GM18508 (cell line): ENCODE data around the gene ENPEP.
"Not testable (repeated sequence)": the region's sequence is repeated elsewhere in the genome, so short reads cannot be mapped to it uniquely, and the experiment has no call there.

Experiments
- ATAC-seq: cut with Tn5 transposase; IDR thresholded peaks from one replicate; pipeline ENCODE4 v1.9.1; 2021; ENCODE audit warnings: moderate number of reproducible peaks; ENCODE audit not compliant: insufficient read depth, unreplicated experiment

The ENPEP gene

GRCh38 chr4:110483516-110483915 lies 7.6 kb downstream of the ENPEP start:
- ATAC-seq = no peak

- peak; percentile 99 for ATAC-seq
Measured at GRCh38 chr4:110484029-110484428, 8.1 kb downstream of the ENPEP start.

- no peak for ATAC-seq
Measured at GRCh38 chr4:110484767-110485166, 8.8 kb downstream of the ENPEP start.

GRCh38 chr4:110485452-110485851 lies 9.5 kb downstream of the ENPEP start:
- no peak for ATAC-seq

GRCh38 chr4:110486256-110486655 lies 10.3 kb downstream of the ENPEP start:
- no peak for ATAC-seq

- not testable (repeated sequence) for ATAC-seq
Measured at GRCh38 chr4:110486850-110487249, 10.9 kb downstream of the ENPEP start.

GRCh38 chr4:110487873-110488272 lies 11.9 kb downstream of the ENPEP start:
- ATAC-seq = no peak

DNA sequence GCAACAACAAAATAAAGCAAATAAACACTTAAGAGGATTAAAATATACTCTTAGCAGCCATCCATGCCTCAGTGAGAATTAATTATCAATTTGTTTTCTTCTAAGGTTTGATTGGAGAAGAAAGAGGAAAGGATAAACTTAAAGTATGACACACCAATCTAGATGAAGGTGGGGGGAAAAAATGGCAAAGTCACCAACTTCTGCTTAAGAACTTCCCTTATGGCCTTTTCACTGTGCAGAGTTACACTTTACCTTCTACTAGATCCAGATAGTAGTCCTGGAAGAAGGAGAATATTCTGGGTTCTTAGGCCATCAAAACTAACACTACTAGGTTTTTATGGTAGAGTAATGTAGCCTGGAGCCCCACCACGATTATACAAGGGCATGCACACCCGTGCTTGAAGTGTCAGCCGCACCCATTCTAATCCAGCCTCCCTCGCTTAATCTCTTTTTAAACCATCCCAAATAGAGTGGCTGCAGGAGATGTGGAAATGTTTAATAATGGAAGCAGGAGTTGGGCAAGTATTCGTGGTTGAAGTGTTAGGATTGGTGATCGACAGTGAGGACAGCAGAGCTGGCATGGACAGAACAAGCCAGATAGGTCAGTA lies 14.1 kb downstream of the ENPEP start:
- ATAC-seq = no peak

DNA sequence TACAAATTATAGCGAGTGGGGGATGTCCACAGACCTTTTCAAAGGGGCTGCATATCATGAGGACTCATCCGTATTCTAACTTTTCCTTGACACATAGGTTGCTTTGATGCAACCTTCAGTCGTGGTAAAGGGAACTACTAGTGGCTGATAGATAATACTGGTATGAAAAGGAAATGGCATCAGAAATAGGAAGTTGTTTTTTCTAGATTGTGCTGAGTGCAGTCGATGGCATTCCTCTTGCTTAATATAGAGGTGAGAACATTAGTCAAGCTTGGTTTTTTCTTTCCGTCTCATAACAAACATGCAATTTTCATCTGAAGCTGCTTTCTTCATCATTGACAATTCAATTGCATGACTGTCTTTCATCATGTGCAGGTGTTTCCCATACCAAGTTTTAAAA lies 16.6 kb downstream of the ENPEP start:
- no peak for ATAC-seq

GRCh38 chr4:110493520-110493919 lies 17.6 kb downstream of the ENPEP start:
- no peak for ATAC-seq

- ATAC-seq = no peak
Measured at GRCh38 chr4:110498420-110498819, 22.5 kb downstream of the ENPEP start.

- no peak for ATAC-seq
Measured at GRCh38 chr4:110499126-110499525, 23.2 kb downstream of the ENPEP start.

DNA sequence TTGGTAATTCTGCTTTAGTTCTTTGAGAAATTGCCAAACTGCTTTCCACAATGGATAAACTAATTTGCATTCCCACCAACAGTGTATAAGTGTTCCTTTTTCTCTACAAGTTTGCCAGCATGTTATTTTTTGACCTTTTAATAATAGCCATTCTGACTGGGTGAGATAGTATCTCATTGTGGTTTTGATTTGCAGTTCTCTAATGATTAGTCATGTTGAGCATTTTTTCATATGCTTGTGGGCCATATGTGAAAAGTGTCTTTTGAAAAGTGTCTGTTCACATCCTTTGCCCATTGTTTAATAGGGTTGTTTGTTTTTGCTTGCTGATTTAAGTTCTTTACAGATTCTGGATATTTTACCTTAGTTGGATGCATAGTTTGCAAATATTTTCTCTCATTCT lies 25.9 kb downstream of the ENPEP start:
- ATAC-seq = no peak

DNA sequence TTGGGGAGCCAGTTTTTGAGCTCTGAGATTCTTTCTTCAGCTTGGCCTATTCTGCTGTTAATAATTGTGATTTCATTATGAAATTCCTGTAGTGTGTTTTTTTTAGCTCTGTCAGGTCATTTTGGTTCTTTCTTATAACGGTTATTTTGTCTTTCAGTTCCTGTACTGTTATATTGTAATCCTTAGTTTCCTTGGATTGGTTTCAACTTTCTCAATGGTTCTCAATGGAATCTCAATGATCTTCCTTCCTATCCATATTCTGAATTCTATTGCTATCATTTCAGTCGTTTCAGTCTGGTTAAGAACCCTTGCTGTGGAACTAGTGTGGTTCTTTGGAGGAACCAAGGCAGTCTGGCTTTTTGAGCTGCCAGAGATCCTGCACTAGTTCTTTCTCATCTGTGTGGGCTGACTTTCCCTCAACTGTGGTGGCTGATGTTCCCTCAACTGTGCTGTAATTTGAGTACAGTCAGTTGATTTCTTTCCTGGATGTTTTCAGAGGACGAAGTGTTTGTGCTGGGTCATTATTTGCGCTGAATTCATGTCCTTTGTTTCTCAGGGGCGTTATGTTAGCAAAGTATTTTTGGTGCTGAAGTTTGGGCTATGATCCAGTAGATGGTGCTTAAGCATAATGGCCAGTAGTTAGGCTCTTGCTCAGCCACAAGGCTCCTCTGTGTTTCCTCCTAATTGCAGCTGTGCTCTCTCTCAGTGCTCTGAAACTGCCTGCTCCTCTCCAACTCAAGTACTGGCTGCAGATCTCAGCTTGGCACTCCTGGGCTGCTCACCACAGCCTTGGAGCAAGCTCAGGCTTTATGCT lies 27.5 kb downstream of the ENPEP start:
- no peak for ATAC-seq

- ATAC-seq = no peak
Measured at GRCh38 chr4:110504084-110504435, 28.1 kb downstream of the ENPEP start.

GRCh38 chr4:110505440-110505839 lies 29.5 kb downstream of the ENPEP start:
- no peak for ATAC-seq

- no peak for ATAC-seq
Measured at GRCh38 chr4:110508827-110509710, 33.1 kb downstream of the ENPEP start.

- no peak for ATAC-seq
Measured at GRCh38 chr4:110510277-110510676, 34.3 kb downstream of the ENPEP start.

- ATAC-seq = peak; percentile 43
Measured at GRCh38 chr4:110510955-110511544, 35.1 kb downstream of the ENPEP start.

DNA sequence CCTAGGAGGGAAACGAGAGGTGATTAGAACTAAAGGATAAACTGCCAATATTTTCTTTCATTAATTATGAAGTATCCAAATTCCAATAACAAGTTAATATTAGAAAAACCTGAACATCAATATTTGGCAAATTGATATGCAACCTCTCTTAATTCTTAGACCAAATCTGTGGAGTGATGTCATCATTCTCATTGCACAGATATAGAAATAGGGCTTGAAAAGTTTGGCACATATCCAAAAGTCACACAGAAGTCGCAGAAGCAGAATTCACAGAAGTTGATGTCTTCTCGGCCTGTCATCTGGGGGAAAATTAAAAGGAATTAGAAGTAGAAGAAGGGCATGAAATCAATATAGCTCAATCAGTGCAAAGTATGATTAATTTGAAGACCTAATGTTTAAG lies 36.9 kb downstream of the ENPEP start:
- ATAC-seq = no peak
